Measurements from ENCODE around the gene SLC25A11. TPM values are rescaled to one million over a fixed set of nuclear protein-coding genes. Genes with fewer than 3 reads are reported as not detected.

SLC25A11 gene
- total RNA-seq, 2 donors from 2014 or later: 166 to 175 TPM

DNA sequence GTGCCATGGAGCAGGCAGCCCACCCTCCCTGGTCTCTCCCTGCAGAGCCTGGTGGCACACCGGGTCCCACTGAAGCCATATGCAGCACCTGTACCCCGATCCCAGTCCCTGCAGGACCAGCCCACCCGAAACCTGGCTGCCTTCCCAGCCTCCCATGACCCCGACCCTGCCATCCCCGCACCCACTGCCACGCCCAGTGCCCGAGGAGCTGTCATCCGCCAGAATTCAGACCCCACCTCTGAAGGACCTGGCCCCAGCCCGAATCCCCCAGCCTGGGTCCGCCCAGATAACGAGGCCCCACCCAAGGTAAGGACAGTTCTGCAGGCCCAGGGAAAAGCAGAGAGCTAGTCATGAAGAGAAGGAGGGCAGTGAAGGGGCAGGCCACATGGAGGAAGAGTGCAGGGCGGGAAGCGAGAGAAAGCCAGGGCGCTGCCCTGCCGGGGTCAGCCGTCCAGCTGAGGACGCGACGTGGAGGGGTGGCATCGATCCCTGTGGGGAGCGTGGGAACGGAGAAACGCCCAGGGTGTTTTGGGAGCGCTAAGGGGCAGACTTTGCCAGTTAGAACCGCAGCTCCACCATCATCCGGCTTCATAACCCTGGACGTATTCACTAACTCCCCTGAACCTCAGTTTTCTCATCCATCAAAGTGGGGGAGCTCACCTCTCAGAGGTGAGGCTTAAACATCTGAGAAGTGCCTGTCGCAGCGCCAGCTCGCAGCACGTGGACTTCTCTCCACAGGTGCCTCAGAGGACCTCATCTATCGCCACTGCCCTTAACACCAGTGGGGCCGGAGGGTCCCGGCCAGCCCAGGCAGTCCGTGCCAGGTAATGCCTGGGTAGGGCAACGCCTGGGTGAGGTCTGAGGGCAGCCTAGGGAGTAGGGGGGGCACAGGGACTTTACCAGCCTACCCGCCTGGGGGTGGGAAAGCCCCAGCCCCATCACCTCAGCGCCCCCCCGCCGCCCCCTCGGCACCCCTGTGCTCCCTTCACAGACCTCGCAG lies 48.1 kb downstream of the SLC25A11 start:
- no peak for DNase-seq
- ATAC-seq: no peak

DNA sequence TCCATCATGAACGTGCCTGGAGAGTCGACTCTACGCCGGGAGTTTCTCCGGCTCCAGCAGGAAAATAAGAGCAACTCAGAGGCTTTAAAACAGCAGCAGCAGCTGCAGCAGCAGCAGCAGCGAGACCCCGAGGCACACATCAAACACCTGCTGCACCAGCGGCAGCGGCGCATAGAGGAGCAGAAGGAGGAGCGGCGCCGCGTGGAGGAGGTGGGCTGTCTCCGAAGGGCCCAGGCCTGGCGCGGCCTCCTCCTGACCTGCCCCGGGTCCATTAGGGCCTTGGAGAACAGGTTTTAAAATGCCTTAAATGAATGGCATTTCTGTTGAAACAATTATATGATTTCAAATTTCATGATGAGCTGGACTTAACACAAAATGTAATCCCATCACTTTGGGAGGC lies 52.3 kb downstream of the SLC25A11 start:
- no peak for ATAC-seq
- intact Hi-C loops (cut with DNase I): loop anchor here (5.0 to 10.0 kb wide), 3 partner anchors 100 to 155 kb away; partner anchors contain the start of genes MED11 (in 2 of the 2), CXCL16 (in 1 of the 2), GLTPD2 (in 1 of the 2) and VMO1 (in 1 of the 2)
- DNase-seq: no peak

More for the DNA sequence above, 48.1 kb downstream of the SLC25A11 start:
- intact Hi-C loops (cut with DNase I): no loop called here

Small RNAs within 50 kb of the gene (microRNA-seq; reads per million reads assigned to microRNA genes)
- 0 to 0.60 reads per million in 2 donors for gene MIR6864
- 0 to 0.54 reads per million in 2 donors for gene MIR6865

Other genes starting within 250 kb of the SLC25A11 start
- 10 to 100 TPM; 36.4 to 38.7 TPM for gene PELP1, start 235.9 kb downstream of the SLC25A11 start, total RNA-seq
- gene ARRB2, start 229.4 kb downstream of the SLC25A11 start, total RNA-seq: 10 to 100 TPM; 30.7 to 43.5 TPM
- gene MED11, start 208.6 kb downstream of the SLC25A11 start, total RNA-seq: 10 to 100 TPM; 16.9 to 17.6 TPM
- under 1 TPM; 0.21 to 0.39 TPM for gene ZMYND15, start 200.2 kb downstream of the SLC25A11 start, total RNA-seq
- gene CXCL16, start 200.1 kb downstream of the SLC25A11 start, total RNA-seq: 1 to 10 TPM; 6.5 to 8.2 TPM
- not detected for gene TM4SF5, start 168.2 kb downstream of the SLC25A11 start, total RNA-seq
- gene VMO1, start 153.7 kb downstream of the SLC25A11 start, total RNA-seq: 1 to 10 TPM in 1 of 2 donors, under 1 TPM in 1; 0.81 to 1.1 TPM
- gene GLTPD2, start 151.1 kb downstream of the SLC25A11 start, total RNA-seq: not detected
- 100 to 1,000 TPM; 145 to 147 TPM for gene PSMB6, start 143.9 kb downstream of the SLC25A11 start, total RNA-seq
- gene PLD2, start 132.9 kb downstream of the SLC25A11 start, total RNA-seq: 10 to 100 TPM; 14.7 to 14.9 TPM
- 10 to 100 TPM; 40.1 to 42.2 TPM for gene MINK1, start 106.7 kb downstream of the SLC25A11 start, total RNA-seq
- 1 to 10 TPM; 1.3 to 2.3 TPM for gene C17orf107, start 40.5 kb downstream of the SLC25A11 start, total RNA-seq
- 100 to 1,000 TPM in 1 of 2 donors, 10 to 100 TPM in 1; 36.8 to 118 TPM for gene CHRNE, start 36.9 kb downstream of the SLC25A11 start, total RNA-seq
- gene GP1BA, start 7.8 kb downstream of the SLC25A11 start, total RNA-seq: under 1 TPM; 0.13 to 0.15 TPM
- 10 to 100 TPM; 76.2 to 95.6 TPM for gene RNF167, start 222 bp upstream of the SLC25A11 start, total RNA-seq
- gene PFN1, start 8.5 kb upstream of the SLC25A11 start, total RNA-seq: 100 to 1,000 TPM; 254 to 303 TPM
- gene ENO3, start 11.1 kb upstream of the SLC25A11 start, total RNA-seq: 100 to 1,000 TPM; 149 to 228 TPM
- 100 to 1,000 TPM; 113 to 128 TPM for gene SPAG7, start 27.8 kb upstream of the SLC25A11 start, total RNA-seq
- gene CAMTA2, start 47.6 kb upstream of the SLC25A11 start, total RNA-seq: 10 to 100 TPM; 35.5 to 46.1 TPM
- 1 to 10 TPM; 1.8 to 2.6 TPM for gene INCA1, start 57.5 kb upstream of the SLC25A11 start, total RNA-seq
- gene KIF1C, start 57.9 kb upstream of the SLC25A11 start, total RNA-seq: 100 to 1,000 TPM; 405 to 447 TPM
- under 1 TPM in 1 of 2 donors, not detected in 1; 0.10 TPM for gene SLC52A1, start 95.4 kb upstream of the SLC25A11 start, total RNA-seq
- 10 to 100 TPM in 1 of 2 donors, 1 to 10 TPM in 1; 8.6 to 12.5 TPM for gene ZFP3, start 138.4 kb upstream of the SLC25A11 start, total RNA-seq
- 1 to 10 TPM; 5.1 to 5.7 TPM for gene ZNF232, start 171.8 kb upstream of the SLC25A11 start, total RNA-seq
- gene USP6, start 176.0 kb upstream of the SLC25A11 start, total RNA-seq: under 1 TPM; 0.06 to 0.16 TPM